GM18499 (cell line): ENCODE results near the gene DOCK11.

Experiments
- ATAC-seq: cut with Tn5 transposase; IDR thresholded peaks from one replicate; pipeline ENCODE4 v1.9.1; 2021; ENCODE audit warnings: moderate number of reproducible peaks; ENCODE audit not compliant: insufficient read depth, unreplicated experiment

DOCK11 gene

GRCh38 chrX:118621081-118621759 lies 125.6 kb downstream of the DOCK11 start:
- ATAC-seq = no peak

GRCh38 chrX:118623062-118623461 lies 127.4 kb downstream of the DOCK11 start:
- no peak for ATAC-seq

- ATAC-seq = no peak
These were observed 130.7 kb downstream of the DOCK11 start for GRCh38 chrX:118626346-118626745.

- no peak for ATAC-seq
These were observed 131.6 kb downstream of the DOCK11 start for GRCh38 chrX:118627084-118627758.

- no peak for ATAC-seq
These were observed 135.2 kb downstream of the DOCK11 start for GRCh38 chrX:118630848-118631247.

GRCh38 chrX:118631586-118631985 lies 136.0 kb downstream of the DOCK11 start:
- ATAC-seq = no peak

- no peak for ATAC-seq
These were observed 137.2 kb downstream of the DOCK11 start for GRCh38 chrX:118632862-118633261.

- ATAC-seq = no peak
These were observed 137.9 kb downstream of the DOCK11 start for GRCh38 chrX:118633530-118633929.

GRCh38 chrX:118634336-118634735 lies 138.7 kb downstream of the DOCK11 start:
- no peak for ATAC-seq

- ATAC-seq = no peak
These were observed 142.4 kb downstream of the DOCK11 start for GRCh38 chrX:118637997-118638396.

- no peak for ATAC-seq
These were observed 148.8 kb downstream of the DOCK11 start for GRCh38 chrX:118644378-118644777.

GRCh38 chrX:118652717-118653116 lies 157.1 kb downstream of the DOCK11 start:
- no peak for ATAC-seq

- no peak for ATAC-seq
These were observed 158.7 kb downstream of the DOCK11 start for GRCh38 chrX:118654331-118654730.

GRCh38 chrX:118655561-118656246 lies 160.1 kb downstream of the DOCK11 start:
- no peak for ATAC-seq

GRCh38 chrX:118657413-118657812 lies 161.8 kb downstream of the DOCK11 start:
- ATAC-seq = no peak

- no peak for ATAC-seq
These were observed 164.5 kb downstream of the DOCK11 start for GRCh38 chrX:118660085-118660484.

GRCh38 chrX:118665204-118665603 lies 169.6 kb downstream of the DOCK11 start:
- no peak for ATAC-seq

GRCh38 chrX:118666521-118666920 lies 170.9 kb downstream of the DOCK11 start:
- ATAC-seq = no peak

GRCh38 chrX:118669435-118669834 lies 173.8 kb downstream of the DOCK11 start:
- ATAC-seq = no peak

GRCh38 chrX:118675326-118675965 lies 179.8 kb downstream of the DOCK11 start:
- no peak for ATAC-seq

- no peak for ATAC-seq
These were observed 180.3 kb downstream of the DOCK11 start for GRCh38 chrX:118675966-118676349.
